C4-2B (cell line): ENCODE measurements around the gene CLIP2.

Experiments used
- CTCF ChIP-seq: fragments of 450-650 bp; conservative IDR thresholded peaks from 2 replicates; pipeline ENCODE4 v1.5.1; 2017; ENCODE audit warnings: mild to moderate bottlenecking
- ZFX ChIP-seq: fragments of 450-650 bp; IDR thresholded peaks from 2 replicates; pipeline ENCODE4 v1.6.1; 2017

- TF ChIP-seq CTCF: no peak
- TF ChIP-seq ZFX: no peak
Observed at GRCh38 chr7:74429153-74429747, 140.0 kb downstream of the CLIP2 start.
